Stimulated activated CD8-positive, alpha-beta memory T cell treated with anti-CD3 and anti-CD28 coated beads, Interleukin-12 subunit alpha, Interleukin-12 subunit beta, amount 100 ng/mL, for 4 hours (primary cell): ENCODE measurements around the gene CDK6.

Source experiments
- DNase-seq: peaks from one replicate; pipeline ENCODE4 v3.0.0-alpha.2; 2020; ENCODE audit warnings: low read depth

CDK6 gene

DNA sequence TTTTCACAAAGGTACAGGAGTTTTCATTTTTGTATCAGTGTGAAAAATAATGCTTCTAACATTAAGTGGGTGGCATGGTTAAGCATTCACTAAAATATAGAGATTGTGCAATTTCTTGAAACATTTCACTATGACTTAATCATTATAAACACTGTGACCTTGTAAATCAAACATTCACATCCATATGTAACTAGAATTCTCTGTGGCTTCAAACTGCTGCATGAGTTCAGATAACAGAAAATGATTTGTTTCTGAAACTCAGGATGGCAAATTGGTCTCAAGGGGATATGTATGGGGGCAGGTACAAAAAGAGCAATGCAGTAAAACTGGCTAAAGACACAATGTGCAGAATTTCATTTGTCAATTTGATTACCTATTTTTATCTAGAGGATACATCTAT is 250.0 kb downstream of the CDK6 start:
- DNase-seq = no peak

GRCh38 chr7:92584953-92585352 is 251.4 kb downstream of the CDK6 start:
- no peak for DNase-seq

DNA sequence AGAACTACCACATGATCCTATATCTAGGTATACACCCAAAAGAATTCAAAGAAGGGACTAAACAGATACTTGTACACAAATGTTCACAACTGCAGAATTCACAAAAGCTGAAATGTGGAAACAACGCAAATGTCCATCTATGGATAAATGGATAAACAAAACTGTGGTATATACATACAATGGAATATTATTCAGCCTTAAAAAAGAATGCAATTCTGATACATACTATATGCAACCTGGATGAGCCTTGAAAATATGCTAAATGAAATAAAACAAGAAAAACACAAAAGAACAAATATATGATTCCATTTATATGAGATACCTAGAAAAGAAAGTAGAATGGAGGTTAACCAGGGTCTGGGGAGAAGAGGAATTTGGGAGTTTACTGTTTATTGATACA is 253.4 kb downstream of the CDK6 start:
- no peak for DNase-seq

GRCh38 chr7:92576296-92576695 is 260.1 kb downstream of the CDK6 start:
- DNase-seq = no peak

DNA sequence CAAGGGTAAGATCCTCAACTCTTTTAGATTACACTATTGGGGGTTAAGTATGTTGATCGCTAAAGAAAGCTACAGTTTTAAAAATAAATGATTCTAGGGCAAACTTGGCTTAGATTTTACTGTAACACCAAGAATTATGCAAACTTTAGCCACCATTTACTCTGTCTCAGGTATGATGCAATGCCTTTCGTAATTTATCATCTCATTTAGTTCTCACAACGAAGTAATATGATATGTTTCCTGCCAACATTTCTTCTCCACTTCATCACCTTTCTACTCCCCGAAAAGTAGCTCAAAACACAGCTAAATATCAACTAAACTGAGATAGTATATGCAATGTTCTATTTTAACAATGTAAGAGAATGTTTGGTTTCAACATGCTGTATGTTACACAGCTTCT is 267.2 kb downstream of the CDK6 start:
- DNase-seq = no peak

DNA sequence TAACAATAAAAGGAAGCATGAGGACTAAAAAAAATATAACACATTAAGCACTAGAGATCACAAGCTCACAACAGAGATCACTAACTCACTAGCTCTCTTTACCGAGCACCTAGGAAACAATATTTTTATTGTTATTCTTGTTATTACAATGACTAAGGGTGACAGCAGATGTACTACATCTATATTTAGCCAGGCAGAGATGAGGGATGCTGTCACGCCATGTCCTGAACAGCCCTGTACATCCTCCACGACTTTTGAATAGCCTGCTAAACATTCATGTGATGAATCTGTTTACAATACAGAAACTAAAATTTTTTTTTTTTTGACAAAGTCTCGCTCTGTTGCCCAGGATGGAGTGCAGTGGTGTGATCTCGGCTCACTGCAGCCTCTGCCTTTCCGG is 268.9 kb downstream of the CDK6 start:
- no peak for DNase-seq

GRCh38 chr7:92563345-92563744 is 273.0 kb downstream of the CDK6 start:
- DNase-seq = no peak

- DNase-seq = no peak
Measured at GRCh38 chr7:92560602-92561001, 275.8 kb downstream of the CDK6 start.

GRCh38 chr7:92557808-92558362 is 278.5 kb downstream of the CDK6 start:
- no peak for DNase-seq

DNA sequence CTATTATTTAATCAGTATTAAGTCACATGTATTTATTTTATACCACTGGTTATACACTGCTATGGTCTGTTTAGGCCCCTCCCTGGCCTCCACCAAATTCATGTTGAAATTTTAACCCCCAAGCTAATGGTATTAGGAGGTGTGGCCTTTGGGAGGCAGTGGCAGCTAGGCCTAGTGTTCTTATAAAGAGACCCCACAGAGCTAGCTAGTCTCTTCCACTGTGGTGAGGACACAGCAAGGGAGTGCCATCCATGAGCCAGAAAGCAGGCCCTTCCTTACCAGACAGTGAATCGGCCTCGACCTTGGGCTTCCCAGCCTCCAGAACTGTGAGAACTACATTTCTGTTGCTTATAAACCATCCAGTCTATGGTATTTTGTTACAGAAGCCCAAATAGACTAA is 279.1 kb downstream of the CDK6 start:
- no peak for DNase-seq
